Melanocyte of skin (primary cell): ENCODE data around the gene SNN. TPM values are rescaled to one million over a fixed set of nuclear protein-coding genes. Genes with fewer than 3 reads are reported as not detected.

Source experiments
- total RNA-seq, 2 donors: library from RNA; depleted of rRNA; stranded (reverse); fragments of >200 nt; gene quantifications; 2 replicates each; pipeline ENCODE4 v1.2.3, GENCODE V29; 2012

The SNN gene
- total RNA-seq: 10 to 100 TPM; 26.0 to 37.5 TPM

DNA sequence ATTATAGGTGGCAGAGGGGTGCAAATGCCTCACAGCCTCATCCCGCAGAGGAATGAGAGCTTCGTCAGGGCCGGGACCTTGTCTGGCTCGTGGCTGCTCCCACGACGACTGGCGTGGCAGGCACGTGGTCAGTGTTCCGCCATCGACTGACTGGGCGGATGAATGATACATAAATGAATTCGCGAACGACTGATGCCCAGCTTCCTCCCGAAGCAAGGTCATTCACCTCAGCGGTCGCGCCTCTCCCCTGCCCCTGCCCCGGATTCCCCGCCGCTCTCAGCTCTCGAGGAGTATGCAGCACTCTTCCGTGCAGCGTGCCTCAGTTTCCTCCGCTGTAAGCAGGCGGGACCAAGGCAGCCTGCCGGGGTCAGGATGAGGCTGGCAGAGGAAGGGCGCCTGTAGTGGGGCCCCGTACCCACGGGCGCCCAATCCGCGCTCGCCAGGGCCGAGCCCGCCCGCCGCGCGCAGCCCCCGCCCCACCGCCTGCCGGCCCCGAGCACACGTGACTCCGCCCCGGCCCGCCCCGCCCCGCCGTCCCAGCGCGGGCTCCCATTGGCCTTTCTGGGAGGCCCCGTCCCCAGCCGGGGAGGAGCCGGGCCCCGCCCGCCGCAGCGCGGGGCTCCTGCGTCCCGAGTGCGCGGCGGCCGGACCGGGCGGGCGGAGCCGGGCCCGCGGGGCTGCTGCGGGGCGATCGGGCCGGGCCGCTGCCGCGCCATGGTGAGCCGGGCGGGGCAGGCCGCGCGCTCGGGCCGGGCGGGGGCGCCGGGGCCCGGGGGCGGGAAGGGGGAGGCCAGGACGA is at the start of gene SNN:
SNN (plus strand) TSS at position 632 of the 799 bp plus-strand sequence. CDS start 7,605 bp downstream, outside the sequence.

Other genes with a start within 250 kb of the SNN start
- gene LITAF, start 81.5 kb upstream of the SNN start, total RNA-seq: 10 to 100 TPM; 99.2 to 99.5 TPM
- gene TXNDC11, start 74.4 kb downstream of the SNN start, total RNA-seq: 10 to 100 TPM; 27.9 to 32.0 TPM
- 10 to 100 TPM; 22.0 to 39.0 TPM for gene ZC3H7A, start 128.8 kb downstream of the SNN start, total RNA-seq
- 100 to 1,000 TPM in 1 of 2 donors, 10 to 100 TPM in 1; 93.9 to 124 TPM for gene RSL1D1, start 183.1 kb downstream of the SNN start, total RNA-seq
- 100 to 1,000 TPM in 1 of 2 donors, 10 to 100 TPM in 1; 70.5 to 114 TPM for gene GSPT1, start 247.5 kb downstream of the SNN start, total RNA-seq